PC-9 (cell line): Measurements from ENCODE around the gene TANGO6. TPM values are rescaled to one million over a fixed set of nuclear protein-coding genes. Genes with fewer than 3 reads are reported as not detected.

Experiments used
- BruUV-seq: library from RNA; stranded (reverse); fragments of 400-500 nt; replicated peaks from 2 replicates; lab custom pipeline; 2021; lab: Mats Ljungman, UMichigan
- CTCF ChIA-PET: fragments of 300-600 bp; sonication (Branson Sonifier 250); formaldehyde crosslinking; loops from one replicate; lab custom pipeline; 2022; ENCODE audit warnings: antibody characterized with exemption; lab: Charles Lee
- POLR2A ChIA-PET: fragments of 300-600 bp; sonication (Branson Sonifier 250); formaldehyde crosslinking; loops from one replicate; lab custom pipeline; 2022; ENCODE audit warnings: antibody characterized with exemption; ENCODE audit not compliant: unreplicated experiment; lab: Charles Lee
- DNase-seq, 2 experiments: peaks; one replicate each; pipeline versions ENCODE4 v3.0.0 to v3.0.0-alpha.2; 2015 to 2022; ENCODE audit warnings: mixed read lengths in 1 of 2
- H2AFZ ChIP-seq: fragments of 200-600 bp; sonication (generic); 2 replicates; pipeline ENCODE4 v1.8.1; 2017; ENCODE audit warnings: antibody characterized with exemption
- H3F3A ChIP-seq: fragments of 200-600 bp; sonication (generic); 2 replicates; pipeline ENCODE4 v1.8.1; 2017; ENCODE audit warnings: antibody characterized with exemption, mild to moderate bottlenecking, low read depth; ENCODE audit not compliant: insufficient read depth
- H3K27ac ChIP-seq: fragments of 200-600 bp; sonication (generic); 2 replicates; pipeline ENCODE4 v1.6.1; 2016; ENCODE audit warnings: mixed run types
- H3K27me3 ChIP-seq: fragments of 200-600 bp; sonication (generic); 2 replicates; pipeline ENCODE4 v1.6.1; 2016; ENCODE audit warnings: low read depth, mixed run types; ENCODE audit not compliant: insufficient read depth
- H3K36me3 ChIP-seq: fragments of 200-600 bp; sonication (generic); 2 replicates; pipeline ENCODE4 v1.6.1; 2016; ENCODE audit warnings: low read depth, mixed run types
- H3K4me1 ChIP-seq: fragments of 200-600 bp; sonication (generic); replicated peaks from 2 replicates; pipeline ENCODE4 v1.6.1; 2016; ENCODE audit warnings: mixed run types; ENCODE audit not compliant: insufficient read depth
- H3K4me2 ChIP-seq: fragments of 200-600 bp; sonication (generic); 2 replicates; pipeline ENCODE4 v1.6.1; 2017; ENCODE audit warnings: mixed run types
- H3K4me3 ChIP-seq: fragments of 200-600 bp; sonication (generic); 2 replicates; pipeline ENCODE4 v1.6.1; 2016; ENCODE audit warnings: mixed run types
- H3K79me2 ChIP-seq: fragments of 200-600 bp; sonication (generic); 2 replicates; pipeline ENCODE4 v1.6.1; 2017; ENCODE audit warnings: low read depth, mixed run types
- H3K9me2 ChIP-seq: fragments of 200-600 bp; sonication (generic); 2 replicates; pipeline ENCODE4 v1.8.1; 2017; ENCODE audit warnings: mild to moderate bottlenecking; ENCODE audit not compliant: insufficient read depth
- H3K9me3 ChIP-seq: fragments of 200-600 bp; sonication (generic); 2 replicates; pipeline ENCODE4 v1.8.1; 2016; ENCODE audit warnings: low read depth; ENCODE audit not compliant: insufficient read depth
- H4K20me1 ChIP-seq: fragments of 200-600 bp; sonication (generic); 2 replicates; pipeline ENCODE4 v1.8.1; 2017; ENCODE audit not compliant: insufficient read depth
- CTCF ChIP-seq: fragments of 200-600 bp; sonication (generic); conservative IDR thresholded peaks from 2 replicates; pipeline ENCODE4 v1.6.1; 2017; ENCODE audit warnings: mixed run types, antibody characterized with exemption, mild to moderate bottlenecking, moderate library complexity
- EZH2 ChIP-seq: fragments of 200-600 bp; sonication (generic); IDR thresholded peaks from 2 replicates; pipeline ENCODE4 v1.8.0; 2017; ENCODE audit warnings: antibody characterized with exemption, low read depth
- intact Hi-C: fragments of 100-400 bp; cut with micrococcal nuclease; formaldehyde crosslinking; loops from one replicate; pipeline ENCODE4 v1.10.0; 2022; ENCODE audit not compliant: unreplicated experiment
- total RNA-seq: library from RNA; stranded (reverse); gene quantifications from 2 replicates; pipeline ENCODE4 v1.2.3, GENCODE V29; 2021

The TANGO6 gene
- total RNA-seq, 1 experiment from 2014 or later = 5.8 TPM

GRCh38 chr16:68814516-68814915, 28.8 kb upstream of the TANGO6 start:
- peaks cover 3% of the 10 kb centered on the region; the same call in 1 of the 2 replicates for H3F3A ChIP-seq
- no peak overlapping the region for H3K4me2 ChIP-seq
- no peak overlapping the region for H2AFZ ChIP-seq
- peaks cover 49% of the 10 kb centered on the region for H3K36me3 ChIP-seq
- TF ChIP-seq EZH2 (no peak), CTCF (no peak)
- no peak overlapping the region for H3K27ac ChIP-seq
- H4K20me1 ChIP-seq = no peaks in the 10 kb centered on the region; the same call in 1 of the 2 replicates
- BruUV-seq = no TSS peak
- ChIA-PET CTCF (no interaction called here), POLR2A (no interaction called here)
- H3K27me3 ChIP-seq = no peaks in the 10 kb centered on the region
- DNase-seq = no peak
- H3K9me3 ChIP-seq = no peaks in the 10 kb centered on the region
- H3K4me1 ChIP-seq = no peaks in the 10 kb centered on the region
- H3K9me2 ChIP-seq = no peaks in the 10 kb centered on the region
- intact Hi-C loops = no loop called here
- no peaks in the 10 kb centered on the region for H3K79me2 ChIP-seq
- H3K4me3 ChIP-seq = no peak overlapping the region

DNA sequence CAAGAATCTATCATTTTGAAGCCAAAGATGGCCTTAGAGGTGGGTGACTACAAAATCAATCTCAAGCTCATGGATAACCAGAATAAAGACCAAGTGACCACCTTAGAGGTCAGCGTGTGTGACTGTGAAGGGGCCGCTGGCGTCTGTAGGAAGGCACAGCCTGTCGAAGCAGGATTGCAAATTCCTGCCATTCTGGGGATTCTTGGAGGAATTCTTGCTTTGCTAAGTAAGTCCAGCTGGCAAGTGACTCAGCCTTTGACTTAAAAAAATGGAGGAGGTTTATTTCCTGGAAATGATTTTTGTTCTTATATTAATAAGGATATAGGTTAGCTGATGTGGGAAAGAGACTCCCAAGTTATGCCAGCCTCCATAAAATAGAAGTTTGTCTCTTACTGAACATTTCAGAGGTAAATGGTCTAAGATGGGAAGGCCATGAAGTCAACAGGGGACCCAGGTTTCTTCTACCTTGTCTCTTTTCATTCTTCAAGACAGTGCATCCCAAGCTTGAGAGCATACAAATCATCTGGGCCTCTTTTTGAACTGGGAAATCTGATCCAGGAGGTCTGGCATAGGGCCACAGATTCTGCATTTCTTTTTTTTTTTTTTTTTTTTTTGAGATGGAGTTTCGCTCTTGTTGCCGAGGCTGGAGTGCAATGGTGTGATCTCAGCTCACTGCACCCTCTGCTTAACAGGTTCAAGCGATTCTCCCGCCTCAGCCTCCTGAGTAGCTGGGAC, 19.8 kb upstream of the TANGO6 start:
- Histone ChIP-seq H3K27me3 (no peaks in the 10 kb centered on the region), H3K9me3 (no peaks in the 10 kb centered on the region), H2AFZ (no peak overlapping the region), H3K36me3 (peaks cover 24% of the 10 kb centered on the region; the same call in 1 of the 2 replicates), H3K4me3 (no peak overlapping the region), H3F3A (no peaks in the 10 kb centered on the region; the same call in 1 of the 2 replicates), H3K27ac (no peak overlapping the region), H4K20me1 (no peaks in the 10 kb centered on the region), H3K79me2 (no peaks in the 10 kb centered on the region), H3K4me2 (no peak overlapping the region), H3K4me1 (no peaks in the 10 kb centered on the region), H3K9me2 (no peaks in the 10 kb centered on the region)
- CTCF ChIA-PET = interaction anchor here (0.7 kb wide), 1 partner anchor 23 kb away, joined by 3 read pairs; no protein-coding TSS in a partner anchor
- DNase-seq = peak in 1 of 2 experiments; percentile 37
- BruUV-seq = no TSS peak
- POLR2A ChIA-PET = interaction anchor here (0.6 to 0.7 kb wide), 2 partner anchors 116 to 1395 kb away, joined by 6 read pairs; no protein-coding TSS in a partner anchor
- no peak for TF ChIP-seq EZH2
- no peak for TF ChIP-seq CTCF
- intact Hi-C loops = no loop called here

GRCh38 chr16:68825427-68825826, 17.9 kb upstream of the TANGO6 start:
- CTCF ChIA-PET = no interaction called here
- no TSS peak for BruUV-seq
- Histone ChIP-seq H4K20me1 (no peaks in the 10 kb centered on the region), H3K36me3 (0 out of 2 replicates have a peak, but pooled peaks cover 21% of the 10 kb centered on the region), H3K79me2 (no peaks in the 10 kb centered on the region), H3K4me3 (no peak overlapping the region), H3K9me2 (no peaks in the 10 kb centered on the region), H2AFZ (no peak overlapping the region), H3K27ac (no peak overlapping the region), H3K9me3 (no peaks in the 10 kb centered on the region), H3K4me2 (no peak overlapping the region), H3F3A (no peaks in the 10 kb centered on the region; the same call in 1 of the 2 replicates), H3K27me3 (no peaks in the 10 kb centered on the region), H3K4me1 (no peaks in the 10 kb centered on the region)
- DNase-seq = no peak
- POLR2A ChIA-PET = no interaction called here
- intact Hi-C loops = no loop called here
- TF ChIP-seq CTCF (no peak), EZH2 (no peak)
